HG03575 (cell line): ENCODE measurements around the gene SLC35E3.

Experiments
- ATAC-seq: cut with Tn5 transposase; IDR thresholded peaks from one replicate; pipeline ENCODE4 v1.9.1; 2021; ENCODE audit not compliant: unreplicated experiment, insufficient number of reproducible peaks, low FRiP score; ENCODE audit errors: extremely low read depth

SLC35E3 gene

GRCh38 chr12:68745904-68746571 is at the start of gene SLC35E3:
SLC35E3 (plus strand) TSS chr12:68746176; CDS start chr12:68746378, 202 bp downstream.
- no peak for ATAC-seq

GRCh38 chr12:68699486-68699885 is 46.5 kb upstream of the SLC35E3 start:
- ATAC-seq, result no peak

DNA sequence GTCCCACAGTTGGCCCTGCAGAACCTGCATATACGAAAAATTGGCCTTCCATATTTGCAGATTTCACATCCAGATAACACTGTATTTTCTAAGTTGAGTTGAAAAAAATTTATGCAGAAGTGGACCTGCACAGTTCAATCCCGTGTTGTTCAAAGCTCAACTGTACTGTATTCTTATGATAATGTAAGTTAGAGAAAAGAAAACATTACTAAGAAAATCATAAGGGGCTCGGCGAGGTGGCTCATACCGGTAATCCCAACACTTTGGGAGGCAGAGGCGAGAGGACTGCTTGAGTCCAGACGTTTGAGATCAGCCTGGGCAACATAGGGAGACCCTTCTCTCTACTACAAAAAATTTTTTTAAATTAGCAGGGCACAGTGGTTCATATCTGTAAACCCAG is 18.2 kb upstream of the SLC35E3 start:
- ATAC-seq, result no peak

GRCh38 chr12:68733661-68734071 is 12.3 kb upstream of the SLC35E3 start:
- no peak for ATAC-seq

DNA sequence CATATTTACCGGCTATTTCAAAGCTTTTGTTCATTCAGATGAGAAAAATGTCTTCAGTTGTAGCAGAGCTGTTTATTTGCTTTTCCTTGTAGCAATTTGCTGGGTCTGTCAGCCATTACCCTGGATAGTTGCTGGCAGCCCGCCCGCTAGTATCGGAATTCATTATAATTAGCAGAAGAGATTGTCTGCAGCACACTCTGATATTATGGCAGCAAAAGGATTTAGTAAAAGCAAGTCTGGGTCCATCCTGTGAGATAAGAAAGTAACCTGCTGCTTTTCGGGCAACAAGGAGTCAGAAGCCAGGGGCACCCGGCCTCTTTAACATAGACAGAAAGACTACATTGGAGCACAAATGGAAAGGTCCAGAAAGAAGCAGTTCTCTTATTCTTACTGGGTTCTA is 6.1 kb upstream of the SLC35E3 start:
- no peak for ATAC-seq

GRCh38 chr12:68743356-68743755 is 2.6 kb upstream of the SLC35E3 start:
- ATAC-seq, result no peak

- no peak for ATAC-seq
These were observed 536 bp upstream of the SLC35E3 start for GRCh38 chr12:68745376-68745903.

DNA sequence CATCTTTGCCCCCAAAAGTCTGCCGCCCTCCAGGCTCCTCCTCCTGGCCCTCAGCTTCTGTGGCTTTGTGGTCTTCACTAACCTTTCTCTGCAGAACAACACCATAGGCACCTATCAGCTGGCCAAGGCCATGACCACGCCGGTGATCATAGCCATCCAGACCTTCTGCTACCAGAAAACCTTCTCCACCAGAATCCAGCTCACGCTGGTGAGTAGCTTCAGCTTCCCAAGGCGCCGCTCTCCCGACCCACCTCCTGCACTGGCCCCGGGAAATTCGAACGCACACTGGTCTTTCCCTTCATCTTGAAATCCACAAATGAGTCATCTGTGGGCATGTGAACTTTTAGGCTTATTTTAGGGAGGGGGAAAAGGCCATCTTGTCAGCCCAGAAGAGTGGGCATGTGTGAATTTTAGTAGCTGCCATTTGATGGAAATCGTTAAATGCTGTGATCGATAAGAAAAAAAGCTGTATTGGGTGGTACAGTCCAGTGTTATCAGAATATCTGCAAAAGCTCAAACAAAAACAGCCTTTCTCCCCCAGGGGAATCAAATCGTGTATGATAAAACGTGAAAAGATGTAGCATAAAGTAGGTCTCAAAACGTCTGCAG is 700 bp downstream of the SLC35E3 start:
- no peak for ATAC-seq

DNA sequence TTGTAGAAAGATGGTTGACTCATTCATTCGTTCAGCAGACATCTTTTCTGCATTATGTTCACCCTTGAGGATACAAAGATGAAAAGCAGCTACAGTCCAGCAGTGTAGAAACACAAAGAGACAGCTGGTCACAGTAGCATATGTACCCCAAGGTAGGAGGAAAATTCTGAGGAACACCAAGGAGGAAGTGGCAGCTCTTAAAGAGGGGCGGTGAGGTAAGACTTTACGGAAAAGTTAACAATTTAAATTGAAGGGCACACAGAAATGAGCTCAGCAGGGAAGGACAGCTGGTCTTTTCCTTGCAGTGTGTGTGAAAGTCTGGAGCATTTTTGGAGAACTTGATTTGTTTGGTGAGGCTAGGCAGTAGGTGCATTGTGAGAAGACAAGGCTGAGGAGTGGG is 3.5 kb downstream of the SLC35E3 start:
- ATAC-seq, result no peak

DNA sequence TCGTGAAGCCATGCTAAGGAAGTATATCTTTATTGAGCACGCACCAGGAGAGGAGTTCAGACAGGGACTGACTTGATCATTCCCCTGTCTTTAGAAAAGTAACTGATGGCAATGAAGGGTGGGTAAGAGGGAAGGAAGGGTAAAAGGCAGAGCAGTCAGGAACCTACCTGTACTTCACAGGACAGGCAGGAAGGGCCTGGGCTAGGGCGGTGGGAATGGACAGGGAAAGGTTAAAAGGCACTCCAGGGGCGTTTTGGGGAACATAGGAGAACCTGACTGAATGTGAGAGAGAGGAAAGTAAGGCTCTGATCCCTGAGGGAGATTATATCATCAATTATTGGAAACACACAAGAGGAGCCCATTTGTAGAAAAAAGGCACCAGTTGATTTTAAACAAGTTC is 3.9 kb downstream of the SLC35E3 start:
- no peak for ATAC-seq

DNA sequence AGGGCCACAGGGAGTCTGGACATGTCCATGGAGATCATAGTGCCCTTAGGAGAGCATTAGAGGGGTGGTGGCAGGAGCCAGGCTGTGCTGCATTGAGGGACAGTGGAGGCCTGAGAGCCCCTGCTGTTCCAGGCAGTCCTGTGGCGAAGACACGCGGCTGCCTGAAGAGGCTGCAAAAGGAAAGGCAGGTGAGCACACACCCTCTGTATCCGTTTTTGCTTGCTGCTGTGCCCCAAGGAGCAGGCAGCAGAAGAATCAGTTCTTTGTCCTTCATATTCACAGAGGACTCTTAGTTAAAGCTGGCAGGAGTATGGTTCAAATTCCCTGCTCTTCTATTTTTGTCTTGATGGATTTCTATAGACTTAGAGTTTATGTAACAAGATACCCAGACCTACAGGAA is 4.5 kb downstream of the SLC35E3 start:
- no peak for ATAC-seq

DNA sequence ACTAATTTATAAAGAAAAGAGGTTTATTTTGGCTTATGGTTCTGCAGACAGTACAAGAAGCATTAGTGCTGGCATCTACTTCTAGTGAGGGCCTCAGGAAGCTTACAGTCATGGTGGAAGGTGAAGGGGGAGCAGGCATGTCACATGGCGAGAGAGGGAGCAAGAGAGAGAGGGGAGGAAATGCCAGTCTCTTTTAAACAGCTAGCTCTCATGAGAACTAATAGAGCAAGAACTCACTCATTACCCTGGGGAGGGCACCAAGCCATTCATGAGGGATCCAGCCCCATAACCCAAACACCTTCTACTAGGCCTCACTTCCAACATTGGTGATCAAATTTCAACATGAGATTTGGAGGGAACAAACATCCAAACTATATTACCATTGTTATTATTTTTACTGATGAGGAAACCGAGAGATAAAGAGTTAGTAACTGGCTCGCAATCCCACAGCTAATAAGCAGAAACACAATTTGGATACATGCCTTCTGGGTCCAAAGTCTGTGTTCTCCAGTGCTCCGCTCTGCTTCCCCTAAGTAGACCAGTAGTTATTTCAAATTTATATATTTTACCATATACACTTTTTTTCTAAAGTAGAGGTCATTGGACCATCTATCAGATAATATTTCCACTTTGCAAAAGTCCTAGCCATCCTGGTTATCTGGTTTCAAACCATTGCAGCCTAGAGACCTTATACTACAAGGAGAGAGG is 9.7 kb downstream of the SLC35E3 start:
- no peak for ATAC-seq

DNA sequence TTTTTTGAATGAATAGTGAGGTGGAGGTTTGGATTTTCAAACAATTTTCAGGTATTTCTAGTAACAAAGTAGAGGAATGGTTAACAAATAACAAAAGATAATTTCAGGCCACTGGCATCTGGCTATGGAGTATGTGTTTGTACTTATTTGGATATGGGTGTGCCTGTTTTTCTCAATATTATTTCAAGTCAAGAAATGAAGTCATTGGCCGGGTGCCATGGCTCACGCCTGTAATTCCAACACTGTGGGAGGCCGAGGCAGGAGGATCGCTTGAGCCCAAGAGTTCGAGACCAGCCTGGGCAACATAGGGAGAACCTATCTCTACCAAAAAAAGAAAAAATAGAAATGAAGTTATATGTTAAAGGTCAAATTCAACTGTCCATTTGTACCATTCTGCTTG is 13.9 kb downstream of the SLC35E3 start:
- ATAC-seq, result no peak

- no peak for ATAC-seq
These were observed 14.9 kb downstream of the SLC35E3 start for GRCh38 chr12:68760806-68761441.

- no peak for ATAC-seq
These were observed 15.5 kb downstream of the SLC35E3 start for GRCh38 chr12:68761442-68761812.

GRCh38 chr12:68761901-68762630 is 16.1 kb downstream of the SLC35E3 start:
- no peak for ATAC-seq

DNA sequence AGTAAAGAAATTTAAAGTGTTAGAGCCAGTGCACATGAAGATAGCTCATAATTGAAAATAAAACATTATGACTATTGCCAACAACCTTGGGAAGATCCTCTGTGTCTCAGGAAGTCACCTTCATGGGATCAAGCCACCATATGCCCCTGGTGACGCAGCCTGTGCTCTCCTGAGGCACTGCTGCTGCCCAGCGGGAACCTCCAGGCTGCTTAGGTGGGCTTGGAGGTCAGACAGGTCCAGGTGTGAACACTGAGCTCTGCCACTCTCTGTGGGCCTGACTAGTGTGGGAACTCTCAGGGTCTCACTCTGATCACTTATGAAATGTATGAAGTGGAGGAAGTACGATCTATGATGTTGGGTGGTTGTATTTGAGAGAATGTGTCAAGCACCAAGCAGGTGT is 16.7 kb downstream of the SLC35E3 start:
- no peak for ATAC-seq

DNA sequence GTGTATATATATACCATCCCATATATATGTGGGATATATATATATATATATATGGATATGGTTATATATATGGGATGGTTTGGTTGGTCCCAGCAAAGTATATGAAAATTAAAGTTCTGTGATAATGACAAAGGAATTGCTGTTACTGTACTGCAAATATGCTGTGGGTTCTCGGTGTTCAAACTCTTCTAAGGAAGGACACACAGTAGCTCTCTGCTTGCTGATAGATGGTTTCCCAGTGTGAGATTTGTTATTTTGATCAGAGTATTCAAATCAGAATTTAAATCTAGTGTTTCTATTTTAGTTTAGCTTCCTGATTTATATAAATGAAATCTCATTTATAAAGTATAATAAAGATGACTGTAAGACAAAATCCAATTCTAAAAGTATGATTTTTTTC is 19.7 kb downstream of the SLC35E3 start:
- ATAC-seq, result no peak

DNA sequence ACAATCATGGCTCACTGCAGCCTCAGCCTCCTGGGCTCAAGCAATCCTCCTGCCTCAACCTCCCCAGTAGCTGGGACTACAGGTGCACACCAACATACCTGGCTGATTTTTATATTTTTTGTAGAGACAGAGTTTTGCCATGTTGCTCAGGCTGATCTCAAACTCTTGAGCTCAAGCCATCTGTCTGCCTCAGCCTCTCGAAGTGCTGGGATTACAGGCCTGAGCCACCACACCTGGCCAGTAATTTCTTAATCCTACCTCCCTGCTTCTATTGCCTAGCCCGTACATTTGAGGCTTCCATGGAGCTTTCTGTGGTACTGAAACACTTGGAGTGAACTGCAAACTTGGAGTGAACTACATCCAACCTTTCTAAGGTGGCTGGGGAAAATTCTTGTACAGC is 20.7 kb downstream of the SLC35E3 start:
- ATAC-seq, result no peak
